ENCODE results near the gene KRT74.

The KRT74 gene

GRCh38 chr12:52539821-52540173, 33.8 kb downstream of the KRT74 start:
- no peak for DNase-seq

GRCh38 chr12:52539083-52539820, 34.4 kb downstream of the KRT74 start:
- no peak for DNase-seq

- no peak for DNase-seq
Measured at GRCh38 chr12:52537101-52537500, 36.5 kb downstream of the KRT74 start.

GRCh38 chr12:52535574-52535973, 38.1 kb downstream of the KRT74 start:
- DNase-seq = no peak

- no peak for DNase-seq
Measured at GRCh38 chr12:52534482-52534881, 39.2 kb downstream of the KRT74 start.

- DNase-seq = peak in 4 of 56 donors; percentile 18 to 38 (median 24)
Measured at GRCh38 chr12:52533686-52534470, 39.8 kb downstream of the KRT74 start.

GRCh38 chr12:52532636-52533035, 41.0 kb downstream of the KRT74 start:
- no peak for DNase-seq

GRCh38 chr12:52531566-52532300, 41.9 kb downstream of the KRT74 start:
- peak in 3 of 56 donors; percentile 8 to 12 (median 11) for DNase-seq

GRCh38 chr12:52530905-52531304, 42.7 kb downstream of the KRT74 start:
- DNase-seq = no peak

GRCh38 chr12:52530366-52530765, 43.3 kb downstream of the KRT74 start:
- no peak for DNase-seq

- no peak for DNase-seq
Measured at GRCh38 chr12:52529846-52530245, 43.8 kb downstream of the KRT74 start.

- no peak for DNase-seq
Measured at GRCh38 chr12:52529417-52529816, 44.2 kb downstream of the KRT74 start.

GRCh38 chr12:52528641-52529143, 45.0 kb downstream of the KRT74 start:
- DNase-seq = peak in 47 of 56 donors; percentile 20 to 78 (median 52)

GRCh38 chr12:52527121-52527800, 46.4 kb downstream of the KRT74 start:
- DNase-seq = no peak

- no peak for DNase-seq
Measured at GRCh38 chr12:52526511-52526951, 47.1 kb downstream of the KRT74 start.

- DNase-seq = no peak
Measured at GRCh38 chr12:52525661-52526499, 47.8 kb downstream of the KRT74 start.

GRCh38 chr12:52524898-52525591, 48.6 kb downstream of the KRT74 start:
- no peak for DNase-seq

GRCh38 chr12:52524241-52524897, 49.3 kb downstream of the KRT74 start:
- no peak for DNase-seq

- DNase-seq = no peak
Measured at GRCh38 chr12:52523824-52524223, 49.8 kb downstream of the KRT74 start.

All from nucleus accumbens (tissue), 56 donors.